Retinal pigment epithelial cell (primary cell): Measurements from ENCODE around the gene CLSTN3.

Experiments
- DNase-seq: peaks from one replicate; pipeline ENCODE4 v3.0.0-alpha.2; 2010; ENCODE audit warnings: low read depth
- H3K4me3 ChIP-seq: 2 replicates; pipeline ENCODE4 v1.5.1; 2011; ENCODE audit warnings: mild to moderate bottlenecking, low read length, control low read depth, moderate library complexity
- TF ChIP-seq, protein P1 (sequence below): conservative IDR thresholded peaks from 2 replicates; pipeline ENCODE4 v1.5.1; 2011; ENCODE audit warnings: low read depth, low read length, control low read depth, inconsistent platforms

CLSTN3 gene

GRCh38 chr12:7129872-7130691 is at the start of gene CLSTN3:
CLSTN3 (plus strand) TSS chr12:7130371; CDS start chr12:7130649, 278 bp downstream.
- peak; percentile 36 for DNase-seq

GRCh38 chr12:7081037-7081436 is 49.1 kb upstream of the CLSTN3 start:
- no peak overlapping the region for H3K4me3 ChIP-seq
- no peak for DNase-seq
- TF ChIP-seq, protein P1, sequence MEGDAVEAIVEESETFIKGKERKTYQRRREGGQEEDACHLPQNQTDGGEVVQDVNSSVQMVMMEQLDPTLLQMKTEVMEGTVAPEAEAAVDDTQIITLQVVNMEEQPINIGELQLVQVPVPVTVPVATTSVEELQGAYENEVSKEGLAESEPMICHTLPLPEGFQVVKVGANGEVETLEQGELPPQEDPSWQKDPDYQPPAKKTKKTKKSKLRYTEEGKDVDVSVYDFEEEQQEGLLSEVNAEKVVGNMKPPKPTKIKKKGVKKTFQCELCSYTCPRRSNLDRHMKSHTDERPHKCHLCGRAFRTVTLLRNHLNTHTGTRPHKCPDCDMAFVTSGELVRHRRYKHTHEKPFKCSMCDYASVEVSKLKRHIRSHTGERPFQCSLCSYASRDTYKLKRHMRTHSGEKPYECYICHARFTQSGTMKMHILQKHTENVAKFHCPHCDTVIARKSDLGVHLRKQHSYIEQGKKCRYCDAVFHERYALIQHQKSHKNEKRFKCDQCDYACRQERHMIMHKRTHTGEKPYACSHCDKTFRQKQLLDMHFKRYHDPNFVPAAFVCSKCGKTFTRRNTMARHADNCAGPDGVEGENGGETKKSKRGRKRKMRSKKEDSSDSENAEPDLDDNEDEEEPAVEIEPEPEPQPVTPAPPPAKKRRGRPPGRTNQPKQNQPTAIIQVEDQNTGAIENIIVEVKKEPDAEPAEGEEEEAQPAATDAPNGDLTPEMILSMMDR, result no peak

More at GRCh38 chr12:7129872-7130691, at the start of gene CLSTN3:
- H3K4me3 ChIP-seq, result peak within 1 kb of the TSS; percentile 90
- TF ChIP-seq, protein P1, result no peak

GRCh38 chr12:7083125-7083524 is 47.0 kb upstream of the CLSTN3 start:
- no peak overlapping the region for H3K4me3 ChIP-seq
- no peak for DNase-seq
- TF ChIP-seq, protein P1, result no peak

GRCh38 chr12:7089196-7089871 is 40.8 kb upstream of the CLSTN3 start:
- TF ChIP-seq, protein P1, result no peak
- H3K4me3 ChIP-seq, result no peak overlapping the region
- DNase-seq, result no peak

- DNase-seq, result no peak
- no peak overlapping the region for H3K4me3 ChIP-seq
Measured at GRCh38 chr12:7090222-7090998, 39.8 kb upstream of the CLSTN3 start.

DNA sequence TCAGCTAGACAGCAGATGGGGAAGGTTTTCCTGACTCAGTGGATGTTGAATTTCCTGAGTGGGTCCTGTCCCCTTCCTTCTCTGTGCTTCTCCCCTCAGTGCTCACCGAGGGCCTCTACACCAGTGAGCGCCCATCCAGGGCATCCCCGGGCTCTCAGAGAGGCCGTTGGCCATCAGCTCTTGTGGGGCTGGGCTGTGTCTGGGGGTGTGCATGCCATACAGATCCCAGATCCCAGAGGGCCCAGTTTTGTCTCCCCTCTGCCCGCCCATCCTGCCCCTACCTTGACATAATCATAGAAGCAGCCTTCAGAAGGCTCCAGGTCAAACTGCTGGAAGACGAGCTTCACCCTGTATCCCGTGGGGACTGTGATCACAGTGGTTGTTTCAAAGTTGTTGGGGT is 39.0 kb upstream of the CLSTN3 start:
- no peak overlapping the region for H3K4me3 ChIP-seq
- no peak for DNase-seq
- TF ChIP-seq, protein P1, result no peak

More at GRCh38 chr12:7090222-7090998, 39.8 kb upstream of the CLSTN3 start:
- TF ChIP-seq, protein P1, result no peak
